Body of pancreas (tissue), 4 donors: Measurements from ENCODE around the gene FBXO42.

Experiments
- CTCF ChIP-seq, 7 experiments: fragments of 450-650 bp in 4 of 7; fragments of 200-600 bp in 3 of 7; sonication (generic) in 3 of 7; IDR thresholded peaks; one replicate each; pipeline ENCODE4 v1.5.1; 2016 to 2019; ENCODE audit warnings: antibody characterized with exemption in 7 of 7
- POLR2A ChIP-seq, 3 donors: fragments of 450-650 bp; IDR thresholded peaks; one replicate each; pipeline ENCODE4 v1.6.1; 2016; ENCODE audit warnings: antibody characterized with exemption in 3 of 3, mild to moderate bottlenecking in 2 of 3

- no peak for TF ChIP-seq CTCF (IDR thresholded peaks at IDR 0.05)
- no peak for TF ChIP-seq POLR2A (IDR thresholded peaks at IDR 0.05)
Measured at GRCh38 chr1:16289959-16290358, 62.3 kb downstream of the FBXO42 start.
